Stimulated activated CD8-positive, alpha-beta memory T cell treated with anti-CD3 and anti-CD28 coated beads, Interleukin-12 subunit alpha, Interleukin-12 subunit beta, amount 100 ng/mL, for 24 hours (primary cell): ENCODE measurements around the gene ZNF574.

Experiments used
- DNase-seq: peaks from one replicate; pipeline ENCODE4 v3.0.0-alpha.2; 2020; ENCODE audit errors: extremely low read depth

Gene ZNF574

GRCh38 chr19:42054205-42054604 lies 21.8 kb upstream of the ZNF574 start:
- no peak for DNase-seq

GRCh38 chr19:42057846-42058245 lies 18.1 kb upstream of the ZNF574 start:
- DNase-seq: no peak

- no peak for DNase-seq
Observed at GRCh38 chr19:42059196-42059595, 16.8 kb upstream of the ZNF574 start.

GRCh38 chr19:42060117-42060516 lies 15.8 kb upstream of the ZNF574 start:
- no peak for DNase-seq

- no peak for DNase-seq
Observed at GRCh38 chr19:42062381-42062780, 13.6 kb upstream of the ZNF574 start.

- DNase-seq: no peak
Observed at GRCh38 chr19:42064432-42064831, 11.5 kb upstream of the ZNF574 start.

GRCh38 chr19:42065051-42065450 lies 10.9 kb upstream of the ZNF574 start:
- DNase-seq: no peak

GRCh38 chr19:42065511-42065910 lies 10.5 kb upstream of the ZNF574 start:
- DNase-seq: no peak

GRCh38 chr19:42066075-42066754 lies 9.8 kb upstream of the ZNF574 start:
- no peak for DNase-seq

- no peak for DNase-seq
Observed at GRCh38 chr19:42067315-42067888, 8.6 kb upstream of the ZNF574 start.

- DNase-seq: no peak
Observed at GRCh38 chr19:42068361-42068755, 7.6 kb upstream of the ZNF574 start.

GRCh38 chr19:42068756-42069571 lies 7.0 kb upstream of the ZNF574 start:
- DNase-seq: no peak

GRCh38 chr19:42069619-42070351 lies 6.2 kb upstream of the ZNF574 start, which contains the start of gene GRIK5:
GRIK5 (minus strand) TSS chr19:42070206; CDS start chr19:42065770, 4,436 bp downstream.
- DNase-seq: no peak

- no peak for DNase-seq
Observed at GRCh38 chr19:42071247-42071646, 4.7 kb upstream of the ZNF574 start.

GRCh38 chr19:42074513-42075363 lies 1.2 kb upstream of the ZNF574 start:
- no peak for DNase-seq

GRCh38 chr19:42075364-42075615 lies 676 bp upstream of the ZNF574 start:
- no peak for DNase-seq

- peak; percentile 15 for DNase-seq
Observed at GRCh38 chr19:42076380-42076944, 496 bp downstream of the ZNF574 start.

- DNase-seq: no peak
Observed at GRCh38 chr19:42078058-42078457, 2.1 kb downstream of the ZNF574 start.

- DNase-seq: no peak
Observed at GRCh38 chr19:42078538-42079275, 2.7 kb downstream of the ZNF574 start.

GRCh38 chr19:42079276-42079669 lies 3.3 kb downstream of the ZNF574 start:
- no peak for DNase-seq
